CD14-positive monocyte (primary cell): ENCODE measurements around the gene NFS1. TPM values are rescaled to one million over a fixed set of nuclear protein-coding genes. Genes with fewer than 3 reads are reported as not detected.
"Not testable (repeated sequence)": the region's sequence is repeated elsewhere in the genome, so short reads cannot be mapped to it uniquely, and the experiment has no call there.

Source experiments
- DNase-seq, 3 donors: peaks; one replicate each; pipeline ENCODE4 v3.0.0-alpha.2; 2011 to 2022
- H2AFZ ChIP-seq: 2 replicates; pipeline ENCODE4 v1.6.0; 2012; ENCODE audit warnings: mild to moderate bottlenecking, low read depth, low read length, inconsistent platforms; ENCODE audit not compliant: insufficient read depth, poor library complexity, severe bottlenecking
- H3K27ac ChIP-seq, 2 donors: 1 replicate in 1 of 2; 2 replicates in 1 of 2; pipeline ENCODE4 v1.5.1; 2012 to 2013; ENCODE audit warnings: low read length in 2 of 2, control low read depth in 1 of 2, inconsistent platforms in 1 of 2, low read depth in 1 of 2, mild to moderate bottlenecking in 1 of 2
- H3K27me3 ChIP-seq, 2 donors: one replicate each; pipeline versions ENCODE4 v1.6.0 to v1.6.1; 2011 to 2013; ENCODE audit warnings: low read length in 2 of 2; ENCODE audit not compliant: control insufficient read depth in 2 of 2, insufficient read depth in 2 of 2
- H3K36me3 ChIP-seq, 2 donors: replicated peaks in 1 of 2; 1 replicate in 1 of 2; 2 replicates in 1 of 2; pipeline versions ENCODE4 v1.5.1 to v1.6.1; 2012 to 2013; ENCODE audit warnings: low read length in 2 of 2, control low read depth in 1 of 2, inconsistent platforms in 1 of 2, mild to moderate bottlenecking in 1 of 2; ENCODE audit not compliant: insufficient read depth in 2 of 2, control insufficient read depth in 1 of 2
- H3K4me1 ChIP-seq, 2 donors: 1 replicate in 1 of 2; 2 replicates in 1 of 2; pipeline versions ENCODE4 v1.5.1 to v1.6.1; 2012 to 2013; ENCODE audit warnings: low read length in 2 of 2, control low read depth in 1 of 2, inconsistent platforms in 1 of 2, mild to moderate bottlenecking in 1 of 2, moderate library complexity in 1 of 2; ENCODE audit not compliant: insufficient read depth in 2 of 2, control insufficient read depth in 1 of 2
- H3K4me2 ChIP-seq: replicated peaks from 2 replicates; pipeline ENCODE3; 2012; ENCODE audit warnings: low read length, moderate library complexity, mild to moderate bottlenecking; ENCODE audit not compliant: poor library complexity, severe bottlenecking; ENCODE audit errors: extremely low read depth
- H3K4me3 ChIP-seq, 3 experiments: fragments of 200-600 bp in 1 of 3; sonication (generic) in 1 of 3; replicated peaks in 1 of 3; 1 replicate in 2 of 3; 2 replicates in 1 of 3; pipeline ENCODE4 v1.5.1; 2011 to 2013; ENCODE audit warnings: low read length in 3 of 3, mild to moderate bottlenecking in 3 of 3, control low read depth in 2 of 3, low read depth in 2 of 3, inconsistent platforms in 1 of 3, moderate library complexity in 1 of 3
- H3K79me2 ChIP-seq: 2 replicates; pipeline ENCODE4 v1.6.0; 2012; ENCODE audit warnings: mild to moderate bottlenecking, control low read depth, inconsistent platforms, low read length, moderate library complexity; ENCODE audit not compliant: insufficient read depth
- H3K9ac ChIP-seq: 2 replicates; pipeline ENCODE4 v1.6.0; 2017; ENCODE audit warnings: low read length, mild to moderate bottlenecking; ENCODE audit not compliant: insufficient read depth, poor library complexity, severe bottlenecking
- H3K9me3 ChIP-seq, 2 donors: replicated peaks in 1 of 2; 1 replicate in 1 of 2; 2 replicates in 1 of 2; pipeline versions ENCODE4 v1.5.1 to v1.6.1; 2012 to 2013; ENCODE audit warnings: low read length in 2 of 2, control low read depth in 1 of 2; ENCODE audit not compliant: control insufficient read depth in 1 of 2, insufficient read depth in 1 of 2
- H4K20me1 ChIP-seq: 2 replicates; pipeline ENCODE4 v1.6.0; 2012; ENCODE audit warnings: mild to moderate bottlenecking, low read length, control low read depth, moderate library complexity; ENCODE audit not compliant: insufficient read depth
- H3K27ac Mint-ChIP-seq, 7 donors: one replicate each; pipeline ENCODE4 v1.8.0; 2020; ENCODE audit warnings: mild to moderate bottlenecking in 7 of 7, mixed read lengths in 7 of 7, moderate library complexity in 6 of 7, inconsistent platforms in 2 of 7
- H3K27me3 Mint-ChIP-seq, 3 donors: one replicate each; pipeline ENCODE4 v1.8.0; 2021 to 2022; ENCODE audit warnings: low read depth in 3 of 3, mild to moderate bottlenecking in 3 of 3, mixed read lengths in 3 of 3, moderate library complexity in 3 of 3, inconsistent platforms in 1 of 3
- H3K36me3 Mint-ChIP-seq, 2 donors: one replicate each; pipeline ENCODE4 v1.8.0; 2020; ENCODE audit warnings: mixed read lengths in 2 of 2, inconsistent platforms in 1 of 2, mild to moderate bottlenecking in 1 of 2
- H3K4me1 Mint-ChIP-seq: one replicate; pipeline ENCODE4 v1.8.0; 2020; ENCODE audit warnings: mild to moderate bottlenecking, mixed read lengths
- H3K4me3 Mint-ChIP-seq, 2 donors: one replicate each; pipeline ENCODE4 v1.8.0; 2020; ENCODE audit warnings: mild to moderate bottlenecking in 2 of 2, mixed read lengths in 2 of 2, moderate library complexity in 1 of 2
- H3K9me3 Mint-ChIP-seq, 7 donors: one replicate each; pipeline ENCODE4 v1.8.0; 2020 to 2022; ENCODE audit warnings: mixed read lengths in 7 of 7, mild to moderate bottlenecking in 6 of 7, moderate library complexity in 6 of 7, inconsistent platforms in 2 of 7
- WGBS: methylation state at CpG from one replicate; pipeline ENCODE4 v1.1.5; 2013; ENCODE audit warnings: missing lambda C conversion rate; ENCODE audit not compliant: insufficient coverage; 5-methylcytosine and 5-hydroxymethylcytosine counted together
- intact Hi-C, 2 donors: fragments of 100-400 bp; cut with micrococcal nuclease; formaldehyde crosslinking; loops; one replicate each; pipeline versions ENCODE4 v1.15.0 to v1.15.1; 2023
- polyA plus RNA-seq, 3 donors: library from polyadenylated mRNA; depleted of rRNA in 1 of 3; unstranded in 2 of 3; stranded (reverse) in 1 of 3; fragments of 300-500 nt in 2 of 3; fragments of >200 nt in 1 of 3; fragmentation: Illumina TruSeq in 2 of 3; gene quantifications; 1 replicate in 2 of 3; 2 replicates in 1 of 3; pipeline ENCODE4 v1.2.3, GENCODE V29; 2012 to 2021
- TF ChIP-seq, protein P1 (sequence below): fragments of 200-600 bp; IDR thresholded peaks from one replicate; pipeline ENCODE4 v1.8.0; 2022; ENCODE audit warnings: antibody characterized with exemption, mild to moderate bottlenecking

Gene NFS1
- polyA plus RNA-seq, 3 donors: 18.1 to 21.4 (median 19.2) TPM

GRCh38 chr20:35724321-35725230 is 25.4 kb upstream of the NFS1 start:
- Mint-ChIP-seq H3K4me1 (no peaks in the 10 kb centered on the region), H3K27me3 (peaks cover 0 to 5% (median 0%) of the 10 kb centered on the region in 3 donors), H3K36me3 (peaks cover 78 to 96% of the 10 kb centered on the region in 2 donors), H3K27ac (no peak overlapping the region), H3K9me3 (peaks cover 0 to 2% (median 0%) of the 10 kb centered on the region in 7 donors), H3K4me3 (no peak overlapping the region)
- H3K9me3 ChIP-seq: no peaks in the 10 kb centered on the region
- peaks cover 100% of the 10 kb centered on the region for H4K20me1 ChIP-seq
- no peak overlapping the region for H3K4me2 ChIP-seq
- no peak overlapping the region for H3K27ac ChIP-seq
- H3K4me1 ChIP-seq: no peaks in the 10 kb centered on the region
- H3K9ac ChIP-seq: no peak overlapping the region
- H3K27me3 ChIP-seq: no peaks in the 10 kb centered on the region
- 93% methylated on average over 6 of the region's 13 CpGs for WGBS
- peaks cover 94 to 98% of the 10 kb centered on the region in 2 donors for H3K36me3 ChIP-seq
- intact Hi-C loops: no loop called here
- TF ChIP-seq, protein P1, sequence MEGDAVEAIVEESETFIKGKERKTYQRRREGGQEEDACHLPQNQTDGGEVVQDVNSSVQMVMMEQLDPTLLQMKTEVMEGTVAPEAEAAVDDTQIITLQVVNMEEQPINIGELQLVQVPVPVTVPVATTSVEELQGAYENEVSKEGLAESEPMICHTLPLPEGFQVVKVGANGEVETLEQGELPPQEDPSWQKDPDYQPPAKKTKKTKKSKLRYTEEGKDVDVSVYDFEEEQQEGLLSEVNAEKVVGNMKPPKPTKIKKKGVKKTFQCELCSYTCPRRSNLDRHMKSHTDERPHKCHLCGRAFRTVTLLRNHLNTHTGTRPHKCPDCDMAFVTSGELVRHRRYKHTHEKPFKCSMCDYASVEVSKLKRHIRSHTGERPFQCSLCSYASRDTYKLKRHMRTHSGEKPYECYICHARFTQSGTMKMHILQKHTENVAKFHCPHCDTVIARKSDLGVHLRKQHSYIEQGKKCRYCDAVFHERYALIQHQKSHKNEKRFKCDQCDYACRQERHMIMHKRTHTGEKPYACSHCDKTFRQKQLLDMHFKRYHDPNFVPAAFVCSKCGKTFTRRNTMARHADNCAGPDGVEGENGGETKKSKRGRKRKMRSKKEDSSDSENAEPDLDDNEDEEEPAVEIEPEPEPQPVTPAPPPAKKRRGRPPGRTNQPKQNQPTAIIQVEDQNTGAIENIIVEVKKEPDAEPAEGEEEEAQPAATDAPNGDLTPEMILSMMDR: no peak
- no peak overlapping the region for H3K4me3 ChIP-seq
- peaks cover 94% of the 10 kb centered on the region for H3K79me2 ChIP-seq
- no peak for DNase-seq
- no peak overlapping the region for H2AFZ ChIP-seq

DNA sequence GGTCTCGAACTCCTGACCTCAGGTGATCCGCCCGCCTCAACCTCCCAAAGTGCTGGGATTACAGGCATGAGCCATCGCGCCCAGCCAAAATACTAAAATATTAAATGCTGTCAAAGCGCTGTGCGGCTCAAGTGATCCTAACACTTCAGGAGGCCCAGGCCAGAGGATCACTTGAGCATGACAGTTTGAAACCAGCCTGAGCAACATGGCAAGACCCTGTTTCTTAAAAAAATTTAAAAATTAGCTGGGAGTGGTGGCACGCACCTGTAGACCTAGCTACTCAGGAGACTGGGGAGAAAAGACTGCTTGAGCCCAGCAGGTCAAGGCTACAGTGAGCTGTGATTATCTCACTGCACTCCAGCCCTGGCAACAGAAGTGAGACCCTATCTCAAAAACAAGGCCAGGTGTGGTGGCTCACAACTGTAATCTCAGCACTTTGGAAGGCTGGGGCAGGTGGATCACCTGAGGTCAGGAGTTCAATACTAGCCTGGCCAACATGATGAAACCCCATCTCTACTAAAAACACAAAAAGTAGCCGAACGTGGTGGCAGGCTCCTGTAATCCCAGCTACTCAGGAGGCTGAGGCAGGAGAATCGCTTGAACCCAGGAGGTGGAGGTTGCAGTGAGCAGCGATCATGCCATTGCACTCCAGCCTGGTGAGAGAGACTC is 24.6 kb upstream of the NFS1 start:
- H3K27me3 ChIP-seq, H3K9me3 Mint-ChIP-seq, H3K4me1 ChIP-seq, H3K4me3 ChIP-seq, DNase-seq, H3K27me3 Mint-ChIP-seq, H3K27ac ChIP-seq, intact Hi-C loops, H3K4me1 Mint-ChIP-seq, H3K9ac ChIP-seq, H2AFZ ChIP-seq, H3K4me3 Mint-ChIP-seq, H3K4me2 ChIP-seq, H3K9me3 ChIP-seq: not testable (repeated sequence)
- Histone ChIP-seq H3K36me3 (peaks cover 93 to 98% of the 10 kb centered on the region in 2 donors), H3K79me2 (peaks cover 95% of the 10 kb centered on the region), H4K20me1 (peaks cover 100% of the 10 kb centered on the region)
- Mint-ChIP-seq H3K36me3 (peaks cover 79 to 99% of the 10 kb centered on the region in 2 donors), H3K27ac (peak overlapping the region in 1 of 7 donors; percentile 73)
- WGBS: 100% methylated on average over 7 of the region's 12 CpGs

DNA sequence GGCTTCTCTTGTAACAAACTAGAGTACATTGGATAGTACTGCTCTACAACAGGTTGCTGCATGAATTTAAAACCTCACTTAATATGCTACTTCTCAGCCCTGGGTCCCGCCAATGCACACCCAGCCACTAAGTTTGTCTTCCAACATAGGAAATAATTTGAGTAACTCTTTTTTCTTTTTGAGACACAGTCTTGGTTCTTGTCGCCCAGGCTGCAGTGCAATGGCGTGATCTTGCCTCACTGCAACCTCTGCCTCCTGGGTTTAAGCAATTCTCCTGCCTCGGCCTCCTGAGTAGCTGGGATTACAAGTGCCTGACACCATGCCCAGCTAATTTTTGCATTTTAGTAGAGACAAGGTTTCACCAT is 24.1 kb upstream of the NFS1 start:
- Mint-ChIP-seq H3K36me3 (peaks cover 78 to 99% of the 10 kb centered on the region in 2 donors), H3K27ac (peak overlapping the region in 3 of 7 donors; percentile 10 to 73 (median 45))
- DNase-seq, H2AFZ ChIP-seq, intact Hi-C loops, H3K4me1 Mint-ChIP-seq, H3K4me1 ChIP-seq, H3K27me3 Mint-ChIP-seq, H3K27me3 ChIP-seq, H3K4me3 Mint-ChIP-seq, H3K9me3 Mint-ChIP-seq, H3K4me3 ChIP-seq, H3K27ac ChIP-seq, H3K9ac ChIP-seq, H3K4me2 ChIP-seq, H3K9me3 ChIP-seq: not testable (repeated sequence)
- 96% methylated on average over 3 of the region's 4 CpGs for WGBS
- peaks cover 100% of the 10 kb centered on the region for H4K20me1 ChIP-seq
- peaks cover 95% of the 10 kb centered on the region for H3K79me2 ChIP-seq
- peaks cover 91 to 98% of the 10 kb centered on the region in 2 donors for H3K36me3 ChIP-seq
